H9 (cell line): ENCODE measurements around the gene TMEM131. TPM values are rescaled to one million over a fixed set of nuclear protein-coding genes. Genes with fewer than 3 reads are reported as not detected.

Experiments used
- DNase-seq: peaks from one replicate; pipeline ENCODE4 v3.0.0-alpha.2; 2017
- H2AFZ ChIP-seq: one replicate; pipeline ENCODE4 v1.6.1; 2013; ENCODE audit warnings: mild to moderate bottlenecking, low read length, control low read depth, moderate library complexity
- H2AK5ac ChIP-seq: 2 replicates; pipeline ENCODE4 v1.6.1; 2013; ENCODE audit warnings: low read length, control low read depth, mixed read lengths; ENCODE audit not compliant: insufficient read length
- H2BK120ac ChIP-seq: one replicate; pipeline ENCODE4 v1.6.1; 2013; ENCODE audit warnings: low read depth, mild to moderate bottlenecking, low read length, control low read depth, inconsistent platforms; ENCODE audit not compliant: poor library complexity, severe bottlenecking
- H2BK12ac ChIP-seq: 2 replicates; pipeline ENCODE4 v1.6.1; 2013; ENCODE audit warnings: low read length, control low read depth, mixed read lengths, low read depth; ENCODE audit not compliant: insufficient read length
- H2BK15ac ChIP-seq: 2 replicates; pipeline ENCODE4 v1.6.1; 2013; ENCODE audit warnings: low read depth, low read length, control low read depth
- H2BK20ac ChIP-seq: one replicate; pipeline ENCODE4 v1.6.1; 2013; ENCODE audit warnings: low read depth, mild to moderate bottlenecking, low read length, control low read depth, inconsistent platforms; ENCODE audit not compliant: poor library complexity, severe bottlenecking
- H2BK5ac ChIP-seq: 2 replicates; pipeline ENCODE4 v1.6.1; 2013; ENCODE audit warnings: low read length, control low read depth, mixed read lengths; ENCODE audit not compliant: insufficient read length
- H3K14ac ChIP-seq: 2 replicates; pipeline ENCODE4 v1.6.1; 2013; ENCODE audit warnings: low read length, control low read depth; ENCODE audit not compliant: insufficient read depth
- H3K18ac ChIP-seq: 2 replicates; pipeline ENCODE4 v1.6.1; 2013; ENCODE audit warnings: low read depth, mild to moderate bottlenecking, mixed read lengths, low read length, control low read depth; ENCODE audit not compliant: insufficient read length
- H3K23ac ChIP-seq: 2 replicates; pipeline ENCODE4 v1.6.1; 2013; ENCODE audit warnings: low read length, control low read depth, mixed read lengths, low read depth; ENCODE audit not compliant: insufficient read length
- H3K23me2 ChIP-seq: 2 replicates; pipeline ENCODE4 v1.6.1; 2013; ENCODE audit warnings: low read depth, mild to moderate bottlenecking, mixed read lengths, low read length, control low read depth; ENCODE audit not compliant: insufficient read length, poor library complexity, severe bottlenecking
- H3K27ac ChIP-seq: 2 replicates; pipeline ENCODE4 v1.5.1; 2013; ENCODE audit warnings: low read length, control low read depth, mixed read lengths, low read depth; ENCODE audit not compliant: insufficient read length
- H3K27me3 ChIP-seq: 2 replicates; pipeline ENCODE4 v1.6.1; 2013; ENCODE audit warnings: low read length, control low read depth, inconsistent platforms; ENCODE audit not compliant: insufficient read depth
- H3K4ac ChIP-seq: 2 replicates; pipeline ENCODE4 v1.6.1; 2013; ENCODE audit warnings: low read depth, mild to moderate bottlenecking, control low read depth, inconsistent platforms, low read length, moderate library complexity
- H3K4me1 ChIP-seq: 2 replicates; pipeline ENCODE4 v1.6.1; 2013; ENCODE audit warnings: low read length, control low read depth, inconsistent platforms; ENCODE audit not compliant: insufficient read depth
- H3K4me2 ChIP-seq: 2 replicates; pipeline ENCODE4 v1.6.1; 2013; ENCODE audit warnings: low read length, control low read depth, mixed read lengths; ENCODE audit not compliant: insufficient read length, insufficient read depth
- H3K56ac ChIP-seq: 2 replicates; pipeline ENCODE4 v1.6.1; 2013; ENCODE audit warnings: low read depth, mild to moderate bottlenecking, mixed read lengths, low read length, control low read depth; ENCODE audit not compliant: insufficient read length
- H3K79me1 ChIP-seq: 2 replicates; pipeline ENCODE4 v1.6.1; 2013; ENCODE audit warnings: low read depth, mild to moderate bottlenecking, moderate library complexity, low read length, control low read depth, inconsistent platforms; ENCODE audit not compliant: insufficient read depth, poor library complexity, severe bottlenecking
- H3K79me2 ChIP-seq: 2 replicates; pipeline ENCODE4 v1.6.1; 2013; ENCODE audit warnings: low read length, control low read depth, inconsistent platforms; ENCODE audit not compliant: insufficient read depth
- H3K9ac ChIP-seq: 2 replicates; pipeline ENCODE4 v1.6.1; 2013; ENCODE audit warnings: low read length, control low read depth, mixed read lengths; ENCODE audit not compliant: insufficient read length; ENCODE audit errors: extremely low read depth
- H3K9me3 ChIP-seq: one replicate; pipeline ENCODE4 v1.6.1; 2013; ENCODE audit warnings: low read depth, low read length, inconsistent platforms; ENCODE audit not compliant: control insufficient read depth
- H3T11ph ChIP-seq: one replicate; pipeline ENCODE4 v1.6.1; 2013; ENCODE audit warnings: mild to moderate bottlenecking, low read length, control low read depth, inconsistent platforms
- H4K20me1 ChIP-seq: one replicate; pipeline ENCODE4 v1.6.1; 2013; ENCODE audit not compliant: control insufficient read depth, insufficient read length, insufficient read depth
- H4K5ac ChIP-seq: 2 replicates; pipeline ENCODE4 v1.6.1; 2013; ENCODE audit warnings: low read depth, mild to moderate bottlenecking, mixed read lengths, low read length, control low read depth; ENCODE audit not compliant: insufficient read length
- H4K8ac ChIP-seq: replicated peaks from 2 replicates; pipeline ENCODE4 v1.6.1; 2013; ENCODE audit warnings: low read length, control low read depth, mixed read lengths, low read depth; ENCODE audit not compliant: insufficient read length
- H4K91ac ChIP-seq: 2 replicates; pipeline ENCODE4 v1.6.1; 2013; ENCODE audit warnings: low read depth, mild to moderate bottlenecking, moderate library complexity, mixed read lengths, low read length, control low read depth; ENCODE audit not compliant: insufficient read length
- H3K27ac Mint-ChIP-seq, 3 experiments: 2 replicates in 2 of 3; 3 replicates in 1 of 3; pipeline ENCODE4 v1.8.0; 2020 to 2021; ENCODE audit warnings: mixed read lengths in 3 of 3, mild to moderate bottlenecking in 1 of 3, moderate library complexity in 1 of 3
- H3K27me3 Mint-ChIP-seq: 2 replicates; pipeline ENCODE4 v1.8.0; 2021; ENCODE audit warnings: low read depth, mild to moderate bottlenecking, moderate library complexity, mixed read lengths
- H3K36me3 Mint-ChIP-seq, 3 experiments: 2 replicates in 2 of 3; 3 replicates in 1 of 3; pipeline ENCODE4 v1.8.0; 2020 to 2021; ENCODE audit warnings: low read depth in 3 of 3, mixed read lengths in 3 of 3; ENCODE audit not compliant: insufficient read depth in 1 of 3
- H3K4me1 Mint-ChIP-seq, 2 experiments: 2 replicates each; pipeline ENCODE4 v1.8.0; 2020; ENCODE audit warnings: mixed read lengths in 2 of 2
- H3K4me3 Mint-ChIP-seq, 2 experiments: 2 replicates in 1 of 2; 3 replicates in 1 of 2; pipeline ENCODE4 v1.8.0; 2020 to 2021; ENCODE audit warnings: mild to moderate bottlenecking in 2 of 2, mixed read lengths in 2 of 2, moderate library complexity in 1 of 2
- H3K9me3 Mint-ChIP-seq, 2 experiments: 2 replicates in 1 of 2; 3 replicates in 1 of 2; pipeline ENCODE4 v1.8.0; 2020; ENCODE audit warnings: mild to moderate bottlenecking in 2 of 2, mixed read lengths in 2 of 2, moderate library complexity in 1 of 2
- CTCF ChIP-seq: fragments of 200-600 bp; sonication (generic); conservative IDR thresholded peaks from 3 replicates; pipeline ENCODE4 v1.8.0; 2021; ENCODE audit warnings: antibody characterized with exemption, mild to moderate bottlenecking
- WGBS: extraction: QIAGEN DNeasy Blood & Tissue Kit; methylation state at CpG from one replicate; pipeline ENCODE4 v1.1.7; 2013; ENCODE audit warnings: missing lambda C conversion rate, low lambda C conversion rate, mixed read lengths; ENCODE audit not compliant: insufficient read length; ENCODE audit errors: extremely low coverage; 5-methylcytosine and 5-hydroxymethylcytosine counted together
- total RNA-seq: library from RNA; stranded (reverse); gene quantifications from 2 replicates; pipeline ENCODE4 v1.2.1, GENCODE V29; 2021

Gene TMEM131
- total RNA-seq, 1 experiment from 2014 or later, result 20.9 TPM

GRCh38 chr2:98029718-98030222 lies 34.0 kb upstream of the TMEM131 start:
- Histone ChIP-seq H3K23ac (no peak overlapping the region), H3K4ac (no peak overlapping the region), H3K18ac (no peak overlapping the region), H4K8ac (no peak overlapping the region), H3K14ac (no peak overlapping the region), H3K4me1 (0 out of 2 replicates have a peak, but pooled peaks cover 3% of the 10 kb centered on the region), H3K9ac (no peak overlapping the region), H4K91ac (no peak overlapping the region), H3K27me3 (no peaks in the 10 kb centered on the region), H3T11ph (no peak overlapping the region), H3K9me3 (no peaks in the 10 kb centered on the region), H2AFZ (no peak overlapping the region), H3K79me2 (no peaks in the 10 kb centered on the region), H2BK20ac (no peak overlapping the region), H3K27ac (no peak overlapping the region), H3K23me2 (no peaks in the 10 kb centered on the region), H2BK12ac (no peak overlapping the region), H2AK5ac (no peak overlapping the region), H4K20me1 (no peaks in the 10 kb centered on the region), H2BK5ac (no peak overlapping the region), H4K5ac (no peak overlapping the region), H3K4me2 (no peak overlapping the region), H2BK120ac (no peak overlapping the region), H2BK15ac (no peak overlapping the region), H3K79me1 (no peaks in the 10 kb centered on the region), H3K56ac (no peak overlapping the region)
- Mint-ChIP-seq H3K27me3 (no peaks in the 10 kb centered on the region; the same call in 1 of the 2 replicates), H3K9me3 (no peaks in the 10 kb centered on the region), H3K4me3 (no peak overlapping the region), H3K36me3 (no peaks in the 10 kb centered on the region; a peak in 1 of 7 replicates), H3K27ac (no peak overlapping the region), H3K4me1 (peaks cover 25 to 32% of the 10 kb centered on the region in 2 experiments)
- WGBS, result no CpG with 5 or more reads among the region's 6 CpGs
- no peak for TF ChIP-seq CTCF
- DNase-seq, result no peak
